ENCODE data around the gene GCK.

Gene GCK

DNA sequence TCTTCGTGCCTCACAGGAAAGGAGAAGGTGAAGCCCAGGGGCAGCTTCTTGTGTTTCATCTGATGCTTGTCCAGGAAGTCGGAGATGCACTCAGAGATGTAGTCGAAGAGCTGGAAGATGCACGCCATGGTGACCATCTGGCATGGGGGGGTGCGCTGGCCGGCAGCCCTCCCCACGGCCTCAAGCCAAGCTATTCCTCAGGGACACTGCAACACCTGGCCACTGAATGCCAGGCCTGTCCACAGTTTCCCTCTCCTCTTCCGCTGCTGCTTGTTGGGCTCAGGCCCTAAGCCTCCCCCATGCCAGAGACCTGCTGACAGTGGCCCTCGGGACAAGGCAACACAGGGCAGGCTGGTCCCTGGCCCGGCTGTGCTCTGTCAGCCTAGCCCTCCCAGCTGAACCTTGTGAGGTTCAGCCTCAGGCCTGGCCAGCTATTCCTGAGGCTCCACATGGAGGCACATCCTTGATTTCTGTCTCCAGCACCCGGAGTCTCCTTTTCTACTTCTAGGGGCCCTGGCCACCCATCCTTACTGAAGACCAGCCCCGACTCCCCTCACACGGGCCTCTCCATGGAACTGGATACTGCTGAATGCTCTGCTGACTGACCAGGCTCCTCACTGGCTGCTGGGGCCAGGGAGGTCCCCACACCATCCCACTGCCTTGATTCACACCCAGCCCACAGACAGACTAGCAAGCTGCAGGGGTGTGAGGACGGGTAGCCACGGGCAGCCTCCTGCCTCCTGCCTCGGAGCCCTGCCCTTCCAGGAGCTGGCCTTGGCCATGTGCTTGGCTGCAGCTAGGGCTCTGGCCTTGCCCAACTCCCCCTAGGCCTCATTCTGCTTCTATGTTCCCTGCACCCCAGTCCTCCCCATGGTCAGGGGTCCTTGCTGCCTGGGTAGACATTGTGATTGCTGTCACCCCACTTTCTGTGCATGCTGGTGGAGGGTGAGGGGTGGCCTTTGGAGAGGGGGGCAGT is 38.0 kb downstream of the GCK start:
- Histone ChIP-seq H3K4me1 (no peaks in the 10 kb centered on the region), H3K27me3 (no peaks in the 10 kb centered on the region), H4K20me1 (no peaks in the 10 kb centered on the region), H3K36me3 (no peaks in the 10 kb centered on the region), H3K27ac (no peak overlapping the region), H3K4me2 (no peak overlapping the region), H3K9me3 (no peaks in the 10 kb centered on the region), H3K4me3 (no peak overlapping the region), H3K9ac (no peak overlapping the region)
- no peak for TF ChIP-seq Cebpa-rat (IDR thresholded peaks at IDR 0.05)

DNA sequence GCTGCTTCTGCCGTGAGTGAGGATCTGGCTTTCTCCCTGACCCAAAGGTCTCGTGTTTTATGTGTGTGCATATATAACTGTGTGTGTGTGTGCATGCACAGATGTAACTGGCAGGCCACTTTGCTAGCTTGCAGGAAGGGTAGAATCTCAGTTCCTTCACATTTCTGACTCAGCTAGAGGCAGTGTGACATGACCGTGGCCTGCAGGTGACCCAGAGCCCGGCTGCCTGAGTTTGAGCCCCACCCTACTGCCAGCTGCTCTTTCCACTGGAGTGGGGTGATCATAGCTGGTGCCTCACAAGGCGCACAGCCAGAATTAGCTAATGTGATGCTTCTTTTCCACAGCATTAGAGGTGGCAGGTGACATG is 38.8 kb downstream of the GCK start:
- no peak overlapping the region for H3K27ac ChIP-seq
- no peaks in the 10 kb centered on the region for H3K9me3 ChIP-seq
- peaks cover 3% of the 10 kb centered on the region; the same call in 1 of the 2 replicates for H3K27me3 ChIP-seq
- H3K4me1 ChIP-seq: peaks cover 5% of the 10 kb centered on the region
- TF ChIP-seq Cebpa-rat (IDR thresholded peaks at IDR 0.05): no peak
- H4K20me1 ChIP-seq: no peaks in the 10 kb centered on the region
- H3K4me2 ChIP-seq: no peak overlapping the region
- no peak overlapping the region for H3K9ac ChIP-seq
- no peaks in the 10 kb centered on the region for H3K36me3 ChIP-seq
- H3K4me3 ChIP-seq: no peak overlapping the region

DNA sequence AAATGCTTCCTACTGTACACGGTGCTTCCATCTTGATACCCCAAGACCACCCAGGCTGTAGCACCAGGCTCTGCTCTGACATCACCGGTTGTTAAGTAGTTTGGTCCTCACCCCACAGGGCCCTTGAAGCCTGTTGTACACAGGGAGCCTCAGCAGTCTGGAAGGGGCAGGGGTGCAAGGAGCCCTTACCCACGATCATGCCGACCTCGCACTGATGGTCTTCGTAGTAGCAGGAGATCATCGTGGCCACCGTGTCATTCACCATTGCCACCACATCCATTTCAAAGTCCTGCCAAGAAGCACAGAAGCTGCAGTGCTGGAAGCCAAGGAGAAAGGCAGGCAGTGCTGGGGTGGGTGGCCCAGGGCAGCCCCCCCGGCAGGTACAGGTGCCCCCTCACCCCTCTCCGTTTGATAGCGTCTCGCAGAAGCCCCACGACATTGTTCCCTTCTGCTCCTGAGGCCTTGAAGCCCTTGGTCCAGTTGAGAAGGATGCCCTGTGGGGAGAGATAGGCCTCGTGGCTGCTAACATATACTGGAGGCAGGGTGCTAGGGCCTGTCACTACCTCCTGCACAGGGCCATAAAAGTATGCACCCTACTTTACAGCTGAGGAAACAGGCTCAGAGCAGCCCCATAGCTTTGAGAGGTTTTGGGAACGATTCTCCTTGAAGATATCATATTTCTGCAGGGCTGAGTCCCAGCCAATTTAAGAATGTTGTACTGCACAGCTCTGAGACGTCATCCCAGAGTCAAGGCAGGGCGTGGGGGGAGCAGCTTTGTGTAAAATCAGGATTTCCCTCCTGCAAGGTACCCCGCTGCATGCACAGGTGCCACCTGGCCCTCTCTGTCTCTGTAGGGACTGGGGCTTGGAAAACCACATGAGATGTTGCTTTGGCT is 39.4 kb downstream of the GCK start:
- no peak overlapping the region for H3K9ac ChIP-seq
- TF ChIP-seq Cebpa-rat (IDR thresholded peaks at IDR 0.05): no peak
- no peak overlapping the region for H3K4me2 ChIP-seq

DNA sequence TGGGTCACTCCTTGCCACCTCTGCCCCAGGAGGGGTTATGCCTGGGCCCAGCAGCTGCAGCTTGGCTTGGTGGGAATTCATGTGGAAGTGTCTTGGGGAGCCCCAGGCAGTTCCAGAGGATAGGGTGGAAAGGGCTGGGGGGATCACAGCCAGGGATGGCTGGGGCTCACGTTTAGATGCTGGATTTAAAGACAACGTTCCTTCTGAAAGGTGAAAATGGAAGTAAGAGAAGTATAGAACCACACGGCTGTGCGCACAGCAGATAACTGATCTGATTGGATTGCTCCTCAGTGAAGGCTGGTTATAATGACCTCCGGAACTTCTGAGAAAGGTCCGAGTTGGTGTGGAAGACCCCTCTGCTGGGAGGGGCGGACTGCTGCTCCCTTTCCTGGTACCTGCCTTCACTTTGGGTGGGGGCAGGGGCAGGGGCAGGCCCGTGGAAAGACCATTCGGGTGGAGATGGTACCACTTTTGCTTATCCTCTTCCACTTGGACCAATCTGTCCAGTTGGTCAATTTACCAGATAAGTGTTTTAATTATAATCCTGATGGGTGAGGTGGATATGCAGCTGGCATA is 40.2 kb downstream of the GCK start:
- H3K27ac ChIP-seq: no peak overlapping the region
- no peaks in the 10 kb centered on the region for H3K9me3 ChIP-seq

More for the DNA sequence above, 39.4 kb downstream of the GCK start:
- Histone ChIP-seq H3K4me3 (no peak overlapping the region), H3K4me1 (peaks cover 11% of the 10 kb centered on the region), H3K27me3 (peaks cover 6% of the 10 kb centered on the region; the same call in 1 of the 2 replicates), H4K20me1 (no peaks in the 10 kb centered on the region), H3K9me3 (no peaks in the 10 kb centered on the region), H3K36me3 (no peaks in the 10 kb centered on the region), H3K27ac (no peak overlapping the region)

DNA sequence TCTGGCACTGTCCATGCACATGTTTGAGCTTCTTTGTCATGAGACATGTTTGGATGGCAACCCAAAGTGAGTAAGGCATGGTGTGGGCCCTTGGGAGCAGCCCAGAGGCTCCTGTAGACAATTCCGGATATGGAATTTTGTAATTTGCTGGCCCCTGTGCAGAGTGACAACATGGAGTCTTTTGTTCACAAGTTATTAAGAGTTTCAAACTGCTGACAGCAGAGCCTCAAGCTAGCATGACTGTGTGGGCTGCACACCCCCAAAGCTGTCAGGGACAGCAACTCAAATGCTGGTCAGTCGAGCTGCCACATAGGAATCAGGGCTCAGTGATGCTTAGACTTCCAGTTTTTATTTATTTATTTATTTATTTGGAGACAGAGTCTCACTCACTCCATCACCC is 41.1 kb downstream of the GCK start:
- Histone ChIP-seq H3K4me3 (no peak overlapping the region), H3K9ac (no peak overlapping the region), H3K27me3 (peaks cover 10% of the 10 kb centered on the region; the same call in 1 of the 2 replicates), H3K9me3 (no peaks in the 10 kb centered on the region), H3K27ac (no peak overlapping the region), H3K4me1 (peaks cover 11% of the 10 kb centered on the region), H3K36me3 (no peaks in the 10 kb centered on the region), H3K4me2 (no peak overlapping the region), H4K20me1 (no peaks in the 10 kb centered on the region)
- TF ChIP-seq Cebpa-rat (IDR thresholded peaks at IDR 0.05): no peak

More for the DNA sequence above, 40.2 kb downstream of the GCK start:
- no peaks in the 10 kb centered on the region for H4K20me1 ChIP-seq
- peaks cover 10% of the 10 kb centered on the region; the same call in 1 of the 2 replicates for H3K27me3 ChIP-seq
- H3K36me3 ChIP-seq: no peaks in the 10 kb centered on the region
- H3K4me1 ChIP-seq: peaks cover 11% of the 10 kb centered on the region
- H3K9ac ChIP-seq: no peak overlapping the region
- no peak overlapping the region for H3K4me3 ChIP-seq
- no peak overlapping the region for H3K4me2 ChIP-seq
- TF ChIP-seq Cebpa-rat (IDR thresholded peaks at IDR 0.05): no peak

DNA sequence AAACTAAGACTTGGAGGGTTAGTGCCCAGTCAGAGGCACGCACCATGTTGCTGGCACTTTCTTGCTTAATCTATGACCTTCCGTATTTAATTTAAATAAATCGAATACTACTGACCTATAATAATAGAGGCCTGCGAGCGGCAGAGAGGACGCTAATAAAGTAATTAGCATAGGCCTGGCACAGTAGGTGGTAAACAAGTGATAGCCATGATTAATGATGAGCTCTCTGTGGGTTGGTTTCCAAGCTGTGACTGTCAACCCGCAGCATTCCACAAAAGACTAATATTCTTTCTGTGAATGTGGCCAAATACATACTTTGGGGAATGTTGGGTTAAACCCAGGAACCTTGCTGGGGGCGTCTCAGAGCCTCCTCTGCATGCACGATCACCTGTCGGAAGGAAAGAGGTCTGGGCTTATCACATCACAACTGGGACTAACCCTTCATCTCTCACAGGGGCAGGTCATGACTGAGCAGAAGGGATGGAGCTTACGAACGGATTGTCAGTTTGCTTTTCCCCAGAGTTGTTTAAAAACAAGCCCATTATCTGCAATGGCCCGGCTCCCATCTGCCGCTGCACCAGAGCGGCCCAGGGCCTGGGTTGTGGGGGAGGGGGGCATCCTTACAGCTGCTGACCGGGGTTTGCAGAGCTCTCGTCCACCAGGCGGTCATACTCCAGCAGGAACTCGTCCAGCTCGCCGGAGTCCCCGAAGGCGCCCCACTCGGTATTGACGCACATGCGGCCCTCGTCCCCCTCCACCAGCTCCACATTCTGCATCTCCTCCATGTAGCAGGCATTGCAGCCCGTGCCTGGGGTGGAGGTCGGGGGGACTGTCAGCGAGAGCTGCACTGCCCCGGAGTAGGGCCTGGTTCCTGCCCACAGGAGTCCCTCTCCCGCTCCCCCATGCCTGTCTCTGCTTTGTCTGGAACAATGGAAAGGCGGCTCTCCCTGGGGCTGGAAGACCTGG is 41.9 kb downstream of the GCK start:
- Histone ChIP-seq H3K9ac (no peak overlapping the region), H3K27me3 (peaks cover 10% of the 10 kb centered on the region; the same call in 1 of the 2 replicates), H3K27ac (no peak overlapping the region), H3K4me2 (no peak overlapping the region), H3K4me1 (peaks cover 11% of the 10 kb centered on the region), H3K9me3 (no peaks in the 10 kb centered on the region), H3K4me3 (no peak overlapping the region), H4K20me1 (no peaks in the 10 kb centered on the region), H3K36me3 (no peaks in the 10 kb centered on the region)
- TF ChIP-seq Cebpa-rat (IDR thresholded peaks at IDR 0.05): no peak

DNA sequence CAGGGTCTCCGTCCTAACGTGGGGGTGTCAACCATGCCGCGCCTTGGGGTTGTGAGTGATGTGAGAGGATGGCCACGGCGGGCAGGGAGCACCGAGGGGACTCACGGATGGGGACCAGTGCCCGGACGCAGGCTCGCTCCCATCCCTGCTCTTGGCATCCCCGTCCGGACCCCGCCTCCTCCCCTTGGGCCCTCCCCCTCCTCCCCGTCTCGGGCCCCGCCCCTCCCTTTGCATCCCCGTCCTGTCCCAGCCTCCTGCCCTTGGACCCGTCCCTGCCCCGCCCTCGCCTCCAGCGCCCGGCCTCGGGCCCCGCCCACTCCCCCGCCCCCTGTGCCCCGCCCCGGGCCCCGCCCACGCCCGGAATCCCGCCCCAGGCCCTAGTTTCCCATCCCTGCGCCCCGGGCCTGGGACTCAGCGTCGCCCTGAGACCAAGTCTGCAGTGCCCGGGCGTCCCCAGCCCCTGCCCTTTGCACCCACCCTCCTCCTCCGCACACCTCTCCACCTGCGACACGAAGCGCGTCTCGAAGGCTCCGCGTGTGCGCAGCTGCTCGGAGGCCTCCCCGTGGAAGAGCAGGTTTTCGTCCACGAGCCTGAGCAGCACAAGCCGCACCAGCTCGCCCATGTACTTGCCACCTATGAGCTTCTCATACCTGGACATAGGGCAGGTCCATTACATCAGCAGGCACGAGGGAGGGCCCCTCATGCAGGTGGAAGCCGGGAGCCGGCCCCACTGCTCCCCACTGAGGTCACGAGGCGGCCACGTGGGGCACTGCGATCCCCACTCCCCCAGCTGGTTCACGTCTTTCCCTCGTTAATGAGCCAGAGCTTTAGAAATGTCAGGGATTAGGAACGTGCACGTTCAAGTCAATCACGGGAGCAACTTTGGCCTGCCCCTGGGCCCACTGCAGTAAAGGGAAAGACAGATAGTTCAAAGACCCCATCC is 43.0 kb downstream of the GCK start:
- Histone ChIP-seq H3K9ac (no peak overlapping the region; the same call in 1 of the 2 replicates), H3K27me3 (peaks cover 10% of the 10 kb centered on the region; the same call in 1 of the 2 replicates), H3K4me3 (peak overlapping the region; percentile 62)

DNA sequence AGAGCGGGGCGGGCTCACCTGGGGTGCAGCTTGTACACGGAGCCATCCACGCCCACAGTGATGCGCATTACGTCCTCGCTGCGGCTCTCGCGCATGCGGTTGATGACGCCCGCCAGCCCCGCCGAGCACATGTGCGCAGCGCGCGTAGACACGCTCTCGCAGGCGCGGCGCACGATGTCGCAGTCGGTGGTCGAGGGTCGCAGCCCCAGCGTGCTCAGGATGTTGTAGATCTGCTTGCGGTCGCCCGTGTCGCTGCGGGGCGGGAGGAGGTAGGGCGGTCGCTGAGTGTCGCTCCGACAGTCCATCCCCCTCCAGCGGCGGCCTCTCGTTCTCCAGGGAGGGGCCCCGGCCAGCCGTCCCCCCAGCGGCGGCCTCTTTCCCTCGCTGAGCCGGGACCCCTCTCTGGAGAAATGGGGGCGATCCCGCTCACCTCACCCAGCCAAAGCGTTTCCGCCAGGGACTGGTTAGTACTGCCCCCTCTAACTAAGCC is 43.7 kb downstream of the GCK start:
- H4K20me1 ChIP-seq: no peaks in the 10 kb centered on the region
- H3K27ac ChIP-seq: no peak overlapping the region
- peak overlapping the region; percentile 62 for H3K4me3 ChIP-seq
- H3K4me1 ChIP-seq: peaks cover 22% of the 10 kb centered on the region
- H3K27me3 ChIP-seq: peaks cover 10% of the 10 kb centered on the region; the same call in 1 of the 2 replicates
- no peaks in the 10 kb centered on the region for H3K9me3 ChIP-seq
- no peaks in the 10 kb centered on the region for H3K36me3 ChIP-seq
- peak overlapping the region; percentile 89 for H3K4me2 ChIP-seq
- H3K9ac ChIP-seq: no peak overlapping the region; the same call in 1 of the 2 replicates
- TF ChIP-seq Cebpa-rat (IDR thresholded peaks at IDR 0.05): no peak

More for the DNA sequence above, 43.0 kb downstream of the GCK start:
- peaks cover 17% of the 10 kb centered on the region for H3K4me1 ChIP-seq
- H3K9me3 ChIP-seq: no peaks in the 10 kb centered on the region
- H4K20me1 ChIP-seq: no peaks in the 10 kb centered on the region
- peak overlapping the region; percentile 89 for H3K4me2 ChIP-seq
- H3K36me3 ChIP-seq: no peaks in the 10 kb centered on the region
- TF ChIP-seq Cebpa-rat (IDR thresholded peaks at IDR 0.05): no peak
- H3K27ac ChIP-seq: no peak overlapping the region

Measured in BLaER1 (cell line).